ENCODE measurements around the gene POLD2. TPM values are rescaled to one million over a fixed set of nuclear protein-coding genes. Genes with fewer than 3 reads are reported as not detected.

The POLD2 gene
- total RNA-seq, 1 donor from 2014 or later = 78.0 TPM

DNA sequence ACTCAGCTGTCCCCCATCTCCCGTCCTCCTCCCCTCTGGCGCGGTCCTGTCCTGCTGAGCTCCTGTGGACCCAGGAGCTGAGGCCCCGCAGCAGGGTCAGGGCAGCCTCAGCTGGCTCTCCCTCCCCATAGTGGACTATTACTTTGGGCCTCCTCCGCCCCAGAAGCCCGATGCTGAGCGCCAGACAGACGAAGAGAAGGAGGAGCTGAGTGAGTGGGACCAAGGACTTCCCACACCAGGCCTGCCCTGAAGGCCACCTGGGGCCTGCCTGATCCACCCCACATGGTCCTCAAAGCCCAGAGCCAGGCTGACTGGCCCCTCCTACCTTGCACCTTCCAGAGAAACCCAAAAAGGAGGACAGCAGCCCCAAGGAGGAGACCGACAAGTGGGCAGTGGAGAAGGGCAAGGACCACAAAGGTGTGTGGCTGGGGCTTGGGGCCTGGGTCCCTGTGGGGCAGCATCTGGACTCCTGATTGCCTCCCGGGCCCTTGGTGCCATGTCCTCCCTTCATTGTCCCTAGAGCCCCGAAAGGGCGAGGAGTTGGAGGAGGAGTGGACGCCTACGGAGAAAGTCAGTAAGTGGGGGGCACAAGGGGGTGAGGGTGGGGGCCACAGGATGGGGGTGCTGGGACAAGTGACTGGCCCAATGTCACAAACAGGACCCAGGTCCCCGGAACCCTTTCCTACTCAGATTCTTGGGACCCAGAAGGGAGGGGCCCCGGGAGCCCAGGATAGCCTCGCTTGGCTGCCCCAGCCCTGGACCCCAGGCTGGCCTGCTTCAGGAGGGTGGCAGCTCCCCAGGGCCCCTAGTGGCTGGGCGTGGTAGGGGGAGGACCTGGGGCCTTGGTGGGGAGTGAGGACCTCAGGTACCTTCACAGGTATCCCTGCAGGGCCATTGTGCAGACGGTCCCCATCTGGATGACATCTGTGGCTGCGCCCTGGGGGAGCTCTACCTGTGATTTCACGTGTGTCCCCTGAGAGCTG lies 14.3 kb downstream of the POLD2 start:
- H3K27me3 ChIP-seq (ENCODE audit: low read depth) = peaks cover 10% of the 10 kb centered on the region
- TF ChIP-seq CTCF (IDR thresholded peaks at IDR 0.05; ENCODE audit: borderline replicate concordance) = no peak
- no peak overlapping the region for H3K27ac ChIP-seq (replicated peaks)
- DNase-seq = no peak
- no peaks in the 10 kb centered on the region for H3K9me3 ChIP-seq (replicated peaks)
- peaks cover 25% of the 10 kb centered on the region for H3K4me1 ChIP-seq
- no peak overlapping the region for H3K4me3 ChIP-seq
- no peaks in the 10 kb centered on the region for H3K36me3 ChIP-seq
- intact Hi-C loops (cut with micrococcal nuclease) = no loop called here

GRCh38 chr7:44107961-44108767 lies 15.2 kb downstream of the POLD2 start:
- no peak for TF ChIP-seq CTCF (IDR thresholded peaks at IDR 0.05; ENCODE audit: borderline replicate concordance)
- intact Hi-C loops (cut with micrococcal nuclease) = no loop called here
- Histone ChIP-seq H3K9me3 (replicated peaks) (no peaks in the 10 kb centered on the region), H3K4me1 (peaks cover 21% of the 10 kb centered on the region), H3K27ac (replicated peaks) (no peak overlapping the region), H3K4me3 (no peak overlapping the region), H3K36me3 (no peaks in the 10 kb centered on the region), H3K27me3 (ENCODE audit: low read depth) (peaks cover 10% of the 10 kb centered on the region)
- no peak for DNase-seq

DNA sequence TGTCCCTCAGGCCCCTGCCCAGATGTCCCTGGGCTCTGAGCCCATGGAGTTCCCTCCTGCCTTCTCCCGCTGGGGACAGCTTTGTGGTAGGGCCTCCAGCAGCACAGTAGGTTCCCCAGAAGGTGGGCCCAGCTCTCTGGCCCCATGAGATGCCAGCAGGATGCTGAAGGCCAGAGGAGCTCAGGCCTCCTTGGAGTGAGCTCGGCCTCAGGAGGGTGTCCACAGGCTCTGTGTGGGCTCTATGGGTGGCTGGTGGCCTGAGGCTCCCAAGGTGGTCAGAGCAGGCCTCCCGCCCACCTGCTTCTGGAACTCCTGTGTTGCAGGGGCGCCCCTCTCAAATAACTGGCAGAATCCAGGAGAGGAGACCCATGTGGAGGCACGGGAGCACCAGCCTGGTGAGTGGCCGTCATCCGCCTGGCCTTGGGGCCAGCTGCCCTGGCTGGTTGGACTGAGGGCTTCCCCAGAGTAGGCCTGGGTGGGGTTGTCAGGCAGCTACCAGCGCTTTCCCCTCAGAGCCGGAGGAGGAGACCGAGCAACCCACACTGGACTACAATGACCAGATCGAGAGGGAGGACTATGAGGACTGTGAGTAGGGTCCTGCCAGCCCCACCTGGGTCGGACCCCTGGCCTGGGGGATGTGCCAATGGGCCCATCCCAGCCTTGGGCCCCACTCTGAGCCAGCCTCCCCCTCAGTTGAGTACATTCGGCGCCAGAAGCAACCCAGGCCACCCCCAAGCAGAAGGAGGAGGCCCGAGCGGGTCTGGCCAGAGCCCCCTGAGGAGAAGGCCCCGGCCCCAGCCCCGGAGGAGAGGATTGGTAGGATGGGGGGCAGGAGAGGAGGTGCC lies 16.0 kb downstream of the POLD2 start:
- intact Hi-C loops (cut with micrococcal nuclease) = no loop called here
- Histone ChIP-seq H3K36me3 (no peaks in the 10 kb centered on the region), H3K27ac (replicated peaks) (no peak overlapping the region), H3K9me3 (replicated peaks) (no peaks in the 10 kb centered on the region), H3K27me3 (ENCODE audit: low read depth) (peaks cover 10% of the 10 kb centered on the region), H3K4me3 (no peak overlapping the region), H3K4me1 (peaks cover 21% of the 10 kb centered on the region)
- no peak for TF ChIP-seq CTCF (IDR thresholded peaks at IDR 0.05; ENCODE audit: borderline replicate concordance)
- DNase-seq = no peak

DNA sequence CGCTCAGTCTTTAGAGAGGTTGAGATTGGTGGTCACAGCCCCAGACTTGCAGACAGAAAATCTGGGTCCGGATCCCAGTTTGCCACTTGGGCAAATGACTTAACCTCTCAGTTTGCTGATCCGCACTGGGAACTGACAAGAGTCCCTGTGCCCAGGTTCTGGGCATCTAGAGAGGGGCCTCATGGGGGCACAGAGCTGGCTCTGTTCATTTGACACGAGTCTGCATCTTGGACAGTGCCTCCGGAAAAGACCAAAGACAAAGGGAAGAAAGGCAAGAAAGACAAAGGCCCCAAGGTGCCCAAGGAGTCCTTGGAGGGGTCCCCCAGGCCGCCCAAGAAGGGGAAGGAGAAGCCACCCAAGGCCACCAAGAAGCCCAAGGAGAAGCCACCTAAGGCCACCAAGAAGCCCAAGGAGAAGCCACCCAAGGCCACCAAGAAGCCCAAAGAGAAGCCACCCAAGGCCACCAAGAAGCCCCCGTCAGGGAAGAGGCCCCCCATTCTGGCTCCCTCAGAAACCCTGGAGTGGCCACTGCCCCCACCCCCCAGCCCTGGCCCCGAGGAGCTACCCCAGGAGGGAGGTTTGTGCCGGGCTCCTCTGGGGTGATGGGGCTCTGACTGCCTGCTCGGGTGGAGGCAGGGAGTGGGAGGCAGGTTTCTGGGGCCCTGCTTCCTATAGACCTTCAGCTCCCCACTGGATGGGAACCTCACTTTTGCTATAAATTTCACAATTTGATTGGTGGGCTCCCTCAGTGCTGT lies 16.9 kb downstream of the POLD2 start:
- Histone ChIP-seq H3K9me3 (replicated peaks) (no peaks in the 10 kb centered on the region), H3K4me3 (no peak overlapping the region), H3K4me1 (peaks cover 21% of the 10 kb centered on the region), H3K27ac (replicated peaks) (no peak overlapping the region), H3K27me3 (ENCODE audit: low read depth) (peaks cover 10% of the 10 kb centered on the region), H3K36me3 (no peaks in the 10 kb centered on the region)
- no peak for DNase-seq
- TF ChIP-seq CTCF (IDR thresholded peaks at IDR 0.05; ENCODE audit: borderline replicate concordance) = no peak
- intact Hi-C loops (cut with micrococcal nuclease) = no loop called here

All from left ventricle myocardium inferior (tissue), 1 donor.